Measurements from ENCODE around the gene MACO1.

MACO1 gene

DNA sequence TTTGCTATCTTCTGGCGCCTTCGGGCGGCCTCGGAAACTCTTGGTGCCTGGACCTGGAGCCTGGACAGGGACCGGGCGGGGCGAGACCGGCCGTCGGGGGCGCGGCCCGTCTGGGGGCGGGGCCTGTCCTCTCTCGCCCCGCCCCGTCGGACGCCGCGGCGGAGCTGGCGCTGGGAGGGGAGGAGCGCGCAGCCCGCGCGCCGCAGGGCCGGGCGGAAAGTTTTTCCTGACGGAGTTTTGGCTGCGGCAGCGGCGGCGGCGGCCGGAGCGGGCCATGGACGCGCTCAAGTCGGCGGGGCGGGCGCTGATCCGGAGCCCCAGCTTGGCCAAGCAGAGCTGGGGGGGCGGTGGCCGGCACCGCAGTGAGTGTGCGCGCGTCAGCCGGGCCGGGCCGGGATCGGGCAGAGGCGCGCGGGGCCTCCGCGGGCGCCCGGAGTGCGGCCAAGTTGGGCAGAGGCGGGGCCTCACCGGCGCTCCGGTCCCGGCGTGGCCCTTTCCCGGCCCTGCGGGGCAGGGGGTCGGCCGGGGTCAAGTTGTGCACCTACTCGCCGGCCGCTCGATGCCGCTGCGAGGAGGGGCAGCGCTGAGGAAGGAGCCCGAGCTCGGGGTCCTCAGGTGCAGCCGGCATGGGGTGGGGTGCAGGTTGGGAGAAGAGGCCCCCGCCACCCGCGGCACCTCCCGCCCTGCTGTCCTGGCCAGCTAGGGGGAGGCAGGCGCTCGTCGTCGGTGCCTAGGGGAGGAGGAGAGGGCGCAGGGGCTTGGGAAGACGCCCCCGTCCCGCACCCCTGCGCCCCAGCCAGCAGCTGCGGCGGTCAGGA, 112.9 kb downstream of the MACO1 start, which contains the start of gene LDLRAP1:
Gene LDLRAP1 (plus strand): TSS at position 182 of the 818 bp plus-strand sequence. CDS start 93 bp downstream, at position 275.
- H3K4me3 ChIP-seq (ENCODE audit: low read length) = peak within 1 kb of the TSS; percentile 89
- peaks cover 15% of the 10 kb centered on the region for H3K4me1 ChIP-seq (ENCODE audit: control insufficient read depth, insufficient read depth, low read length)
- H3K9me3 ChIP-seq (replicated peaks; ENCODE audit: low read length) = no peaks in the 10 kb centered on the region
- H3K36me3 ChIP-seq (ENCODE audit: insufficient read depth, low read length) = no peaks in the 10 kb centered on the region
- peak within 1 kb of the TSS; percentile 92 for H3K4me2 ChIP-seq (ENCODE audit: low read length)
- no peaks in the 10 kb centered on the region for H3K27me3 ChIP-seq (ENCODE audit: control insufficient read depth, insufficient read depth, low read length)
- H3K9ac ChIP-seq (ENCODE audit: low read depth, low read length) = peak within 1 kb of the TSS; percentile 85

GRCh38 chr1:25544243-25544764, 113.6 kb downstream of the MACO1 start:
- peaks cover 22% of the 10 kb centered on the region for H3K4me1 ChIP-seq (ENCODE audit: control insufficient read depth, insufficient read depth, low read length)
- no peaks in the 10 kb centered on the region for H3K9me3 ChIP-seq (replicated peaks; ENCODE audit: low read length)
- H3K9ac ChIP-seq (ENCODE audit: low read depth, low read length) = peak overlapping the region; percentile 85
- peak overlapping the region; percentile 92 for H3K4me2 ChIP-seq (ENCODE audit: low read length)
- peak overlapping the region; percentile 89 for H3K4me3 ChIP-seq (ENCODE audit: low read length)
- no peaks in the 10 kb centered on the region for H3K27me3 ChIP-seq (ENCODE audit: control insufficient read depth, insufficient read depth, low read length)
- H3K36me3 ChIP-seq (ENCODE audit: insufficient read depth, low read length) = no peaks in the 10 kb centered on the region

- Histone ChIP-seq H3K4me1 (ENCODE audit: control insufficient read depth, insufficient read depth, low read length) (peaks cover 27% of the 10 kb centered on the region), H3K36me3 (ENCODE audit: insufficient read depth, low read length) (no peaks in the 10 kb centered on the region), H3K4me2 (ENCODE audit: low read length) (peak overlapping the region; percentile 92), H3K4me3 (ENCODE audit: low read length) (peak overlapping the region; percentile 89), H3K27me3 (ENCODE audit: control insufficient read depth, insufficient read depth, low read length) (no peaks in the 10 kb centered on the region), H3K9ac (ENCODE audit: low read depth, low read length) (peak overlapping the region; percentile 85), H3K9me3 (replicated peaks; ENCODE audit: low read length) (no peaks in the 10 kb centered on the region)
Measured at GRCh38 chr1:25544819-25545218, 114.1 kb downstream of the MACO1 start.

- H3K27me3 ChIP-seq (ENCODE audit: control insufficient read depth, insufficient read depth, low read length) = no peaks in the 10 kb centered on the region
- no peaks in the 10 kb centered on the region for H3K36me3 ChIP-seq (ENCODE audit: insufficient read depth, low read length)
- no peak overlapping the region for H3K4me3 ChIP-seq (ENCODE audit: low read length)
- no peaks in the 10 kb centered on the region for H3K9me3 ChIP-seq (replicated peaks; ENCODE audit: low read length)
- H3K4me2 ChIP-seq (ENCODE audit: low read length) = no peak overlapping the region
- H3K9ac ChIP-seq (ENCODE audit: low read depth, low read length) = no peak overlapping the region
- peaks cover 37% of the 10 kb centered on the region for H3K4me1 ChIP-seq (ENCODE audit: control insufficient read depth, insufficient read depth, low read length)
Measured at GRCh38 chr1:25545767-25546166, 115.1 kb downstream of the MACO1 start.

DNA sequence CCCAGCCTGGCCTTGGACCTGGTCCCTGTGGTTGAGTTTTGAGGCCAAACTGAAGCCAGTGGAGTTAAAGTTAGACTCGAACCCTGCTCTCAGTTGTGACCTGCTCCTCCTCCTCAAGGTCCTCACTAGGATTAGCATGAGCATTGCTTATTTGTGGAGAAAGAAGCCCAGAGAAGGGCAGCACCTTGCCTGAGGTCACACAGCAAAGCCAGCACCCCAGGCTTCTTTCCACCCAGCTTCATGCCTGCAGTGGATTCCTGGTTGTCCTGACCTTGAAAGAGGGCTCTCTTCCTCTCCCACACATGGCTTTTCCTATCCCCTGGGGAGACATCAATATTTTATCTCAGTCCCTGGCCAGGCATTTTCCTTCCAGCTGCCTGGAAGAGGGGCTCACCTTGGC, 115.5 kb downstream of the MACO1 start:
- no peaks in the 10 kb centered on the region for H3K36me3 ChIP-seq (ENCODE audit: insufficient read depth, low read length)
- H3K27me3 ChIP-seq (ENCODE audit: control insufficient read depth, insufficient read depth, low read length) = no peaks in the 10 kb centered on the region
- H3K4me2 ChIP-seq (ENCODE audit: low read length) = no peak overlapping the region
- no peaks in the 10 kb centered on the region for H3K9me3 ChIP-seq (replicated peaks; ENCODE audit: low read length)
- H3K9ac ChIP-seq (ENCODE audit: low read depth, low read length) = no peak overlapping the region
- peaks cover 40% of the 10 kb centered on the region for H3K4me1 ChIP-seq (ENCODE audit: control insufficient read depth, insufficient read depth, low read length)
- no peak overlapping the region for H3K4me3 ChIP-seq (ENCODE audit: low read length)

- no peak overlapping the region for H3K9ac ChIP-seq (ENCODE audit: low read depth, low read length)
- no peaks in the 10 kb centered on the region for H3K9me3 ChIP-seq (replicated peaks; ENCODE audit: low read length)
- H3K36me3 ChIP-seq (ENCODE audit: insufficient read depth, low read length) = no peaks in the 10 kb centered on the region
- no peak overlapping the region for H3K4me2 ChIP-seq (ENCODE audit: low read length)
- no peaks in the 10 kb centered on the region for H3K27me3 ChIP-seq (ENCODE audit: control insufficient read depth, insufficient read depth, low read length)
- peaks cover 40% of the 10 kb centered on the region for H3K4me1 ChIP-seq (ENCODE audit: control insufficient read depth, insufficient read depth, low read length)
- H3K4me3 ChIP-seq (ENCODE audit: low read length) = no peak overlapping the region
Measured at GRCh38 chr1:25548601-25549000, 117.9 kb downstream of the MACO1 start.

- Histone ChIP-seq H3K36me3 (ENCODE audit: insufficient read depth, low read length) (no peaks in the 10 kb centered on the region), H3K9me3 (replicated peaks; ENCODE audit: low read length) (no peaks in the 10 kb centered on the region), H3K9ac (ENCODE audit: low read depth, low read length) (peak overlapping the region; percentile 22), H3K27me3 (ENCODE audit: control insufficient read depth, insufficient read depth, low read length) (no peaks in the 10 kb centered on the region), H3K4me3 (ENCODE audit: low read length) (no peak overlapping the region), H3K4me1 (ENCODE audit: control insufficient read depth, insufficient read depth, low read length) (peaks cover 37% of the 10 kb centered on the region), H3K4me2 (ENCODE audit: low read length) (peak overlapping the region; percentile 16)
Measured at GRCh38 chr1:25549273-25550154, 118.8 kb downstream of the MACO1 start.

All from skeletal muscle satellite cell (primary cell).